HCT116 (cell line): ENCODE measurements around the gene NT5E. TPM values are rescaled to one million over a fixed set of nuclear protein-coding genes. Genes with fewer than 3 reads are reported as not detected.

Source experiments
- ATAC-seq: fragments of 200-7000 bp; cut with Tn5 transposase; 2 replicates; pipeline ENCODE4 v1.9.1; 2020; ENCODE audit warnings: mild to moderate bottlenecking, moderate library complexity
- BruUV-seq: library from RNA; stranded (reverse); fragments of 400-500 nt; replicated peaks from 2 replicates; lab custom pipeline; 2021; lab: Mats Ljungman, UMichigan
- CTCF ChIA-PET: fragments of 300-600 bp; sonication (Branson Sonifier 250); formaldehyde crosslinking; loops from one replicate; lab custom pipeline; 2021; ENCODE audit warnings: antibody characterized with exemption; lab: Charles Lee
- POLR2A ChIA-PET: fragments of 300-600, 350-600 bp; sonication (Branson Sonifier 250); formaldehyde crosslinking; loops from one replicate; lab custom pipeline; 2021; ENCODE audit warnings: antibody characterized with exemption; lab: Charles Lee
- RAD21 ChIA-PET, 2 experiments: fragments of 300-600 bp; sonication (Branson Sonifier 250); formaldehyde crosslinking; loops; one replicate each; lab custom pipeline; 2023; ENCODE audit warnings: low total read pairs in 2 of 2; ENCODE audit not compliant: uncharacterized antibody in 2 of 2, unreplicated experiment in 2 of 2, low non-redundant PET in 1 of 2; lab: Charles Lee
- DNase-seq: peaks from one replicate; pipeline ENCODE4 v3.0.0-alpha.2; 2010; ENCODE audit warnings: low read depth, low spot score
- H2AFZ ChIP-seq: fragments of 200-600 bp; shearing (Covaris generic), sonication (generic); 2 replicates; pipeline ENCODE4 v1.6.1; 2017; ENCODE audit warnings: low read depth, mixed run types, mixed read lengths, antibody characterized with exemption, low read length; ENCODE audit not compliant: poor library complexity, severe bottlenecking
- H3K27ac ChIP-seq: 2 replicates; pipeline ENCODE4 v1.5.1; 2012; ENCODE audit warnings: low read depth, low read length
- H3K27me3 ChIP-seq: fragments of 200-600 bp; sonication (generic); 2 replicates; pipeline ENCODE4 v1.6.1; 2016; ENCODE audit warnings: mixed run types, low read length, mixed read lengths; ENCODE audit not compliant: insufficient read depth
- H3K36me3 ChIP-seq, 2 experiments: fragments of 200-500 bp in 1 of 2; fragments of 200-600 bp in 1 of 2; sonication (Bioruptor generic) in 1 of 2; sonication (generic) in 1 of 2; 2 replicates each; pipeline versions ENCODE4 v1.5.1 to v1.6.1; 2014 to 2016; ENCODE audit warnings: low read length in 2 of 2, inconsistent platforms in 1 of 2, mixed read lengths in 1 of 2, mixed run types in 1 of 2; ENCODE audit not compliant: insufficient read depth in 2 of 2, control insufficient read depth in 1 of 2
- H3K4me1 ChIP-seq, 2 experiments: fragments of 200-600 bp in 1 of 2; sonication (generic) in 1 of 2; 2 replicates each; pipeline versions ENCODE4 v1.5.1 to v1.6.1; 2012 to 2017; ENCODE audit warnings: low read length in 2 of 2, inconsistent platforms in 1 of 2, mild to moderate bottlenecking in 1 of 2, mixed read lengths in 1 of 2, mixed run types in 1 of 2, moderate library complexity in 1 of 2; ENCODE audit not compliant: insufficient read depth in 2 of 2, control insufficient read depth in 1 of 2
- H3K4me2 ChIP-seq: fragments of 200-600 bp; sonication (generic); 2 replicates; pipeline ENCODE4 v1.6.1; 2017; ENCODE audit warnings: mixed run types, low read length, mixed read lengths
- H3K4me3 ChIP-seq, 2 experiments: fragments of 200-600 bp in 1 of 2; sonication (generic) in 1 of 2; replicated peaks in 1 of 2; 2 replicates each; pipeline ENCODE4 v1.5.1; 2011 to 2016; ENCODE audit warnings: low read length in 2 of 2, control low read depth in 1 of 2, low read depth in 1 of 2, mild to moderate bottlenecking in 1 of 2, mixed read lengths in 1 of 2, mixed run types in 1 of 2
- H3K79me2 ChIP-seq: fragments of 200-600 bp; sonication (generic); 2 replicates; pipeline ENCODE4 v1.6.1; 2017; ENCODE audit warnings: mild to moderate bottlenecking, mixed run types, low read length, moderate library complexity, mixed read lengths; ENCODE audit not compliant: insufficient read depth
- H3K9ac ChIP-seq: fragments of 200-600 bp; sonication (generic); 2 replicates; pipeline ENCODE4 v1.6.1; 2016; ENCODE audit warnings: low read length, mixed read lengths
- H3K9me2 ChIP-seq: fragments of 200-600 bp; sonication (generic), shearing (Covaris generic); 2 replicates; pipeline ENCODE4 v1.6.1; 2017; ENCODE audit warnings: mixed run types, mild to moderate bottlenecking, moderate library complexity; ENCODE audit not compliant: insufficient read depth
- H3K9me3 ChIP-seq, 2 experiments: fragments of 200-500 bp in 1 of 2; fragments of 200-600 bp in 1 of 2; sonication (Bioruptor generic) in 1 of 2; sonication (generic) in 1 of 2; 2 replicates each; pipeline ENCODE4 v1.6.1; 2014 to 2017; ENCODE audit warnings: low read length in 2 of 2, mixed read lengths in 2 of 2, inconsistent platforms in 1 of 2, low read depth in 1 of 2, mild to moderate bottlenecking in 1 of 2, mixed run types in 1 of 2, moderate library complexity in 1 of 2; ENCODE audit not compliant: control insufficient read depth in 1 of 2, insufficient read depth in 1 of 2
- H4K20me1 ChIP-seq: fragments of 200-600 bp; sonication (generic), shearing (Covaris generic); 2 replicates; pipeline ENCODE4 v1.6.1; 2017; ENCODE audit warnings: mixed run types, mild to moderate bottlenecking, moderate library complexity; ENCODE audit not compliant: insufficient read depth
- ATF3 ChIP-seq: IDR thresholded peaks from 2 replicates; pipeline ENCODE4 v1.6.1; 2012
- CBX3 ChIP-seq: IDR thresholded peaks from 2 replicates; pipeline ENCODE4 v1.6.1; 2012; ENCODE audit warnings: low read depth
- EGR1 ChIP-seq: IDR thresholded peaks from 2 replicates; pipeline ENCODE4 v1.6.1; 2012; ENCODE audit warnings: low read depth
- ELF1 ChIP-seq: IDR thresholded peaks from 2 replicates; pipeline ENCODE4 v1.6.1; 2012; ENCODE audit warnings: low read depth, borderline replicate concordance
- EZH2phosphoT487 ChIP-seq: fragments of 200-600 bp; IDR thresholded peaks from 2 replicates; pipeline ENCODE4 v1.6.1; 2018; ENCODE audit warnings: antibody characterized with exemption, borderline replicate concordance
- POLR2A ChIP-seq: IDR thresholded peaks from 2 replicates; pipeline ENCODE4 v1.7.0; 2011; ENCODE audit warnings: borderline replicate concordance; ENCODE audit not compliant: insufficient read depth, insufficient read length; ENCODE audit errors: extremely low read depth
- POLR2AphosphoS5 ChIP-seq: IDR thresholded peaks from 2 replicates; pipeline ENCODE4 v1.6.1; 2011; ENCODE audit warnings: mild to moderate bottlenecking, low read depth, low read length, moderate library complexity
- RAD21 ChIP-seq: IDR thresholded peaks from 2 replicates; pipeline ENCODE4 v1.6.1; 2012; ENCODE audit warnings: low read depth, mild to moderate bottlenecking
- SP1 ChIP-seq: IDR thresholded peaks from 2 replicates; pipeline ENCODE4 v1.6.1; 2012; ENCODE audit warnings: low read depth
- SRF ChIP-seq: IDR thresholded peaks from 2 replicates; pipeline ENCODE4 v1.6.1; 2012; ENCODE audit warnings: low read depth
- TCF7L2 ChIP-seq: IDR thresholded peaks from 2 replicates; pipeline ENCODE4 v1.7.0; 2011; ENCODE audit warnings: borderline replicate concordance, inconsistent platforms; ENCODE audit not compliant: insufficient read depth, insufficient read length; ENCODE audit errors: extremely low read depth
- YY1 ChIP-seq: IDR thresholded peaks from 2 replicates; pipeline ENCODE4 v1.6.1; 2011; ENCODE audit warnings: low read length, low read depth, moderate library complexity, mild to moderate bottlenecking; ENCODE audit not compliant: insufficient replicate concordance; ENCODE audit errors: extremely low read depth
- ZFX ChIP-seq: fragments of 450-650 bp; IDR thresholded peaks from 2 replicates; pipeline ENCODE4 v1.6.1; 2017
- intact Hi-C: fragments of 100-400 bp; cut with micrococcal nuclease; formaldehyde crosslinking; loops from 2 replicates; pipeline ENCODE4 v1.10.0; 2022
- total RNA-seq: library from RNA; stranded (reverse); gene quantifications from one replicate; pipeline ENCODE4 v1.2.1, GENCODE V29; 2021; ENCODE audit not compliant: unreplicated experiment
- TF ChIP-seq, protein P1 (sequence below), 3 experiments: fragments of 200-600 bp in 1 of 3; sonication (generic) in 1 of 3; IDR thresholded peaks in 2 of 3; conservative IDR thresholded peaks in 1 of 3; 2 replicates each; pipeline ENCODE4 v1.5.1; 2012 to 2017; ENCODE audit warnings: low read depth in 2 of 3, low read length in 2 of 3, antibody characterized with exemption in 1 of 3, borderline replicate concordance in 1 of 3, control low read depth in 1 of 3, mild to moderate bottlenecking in 1 of 3, mixed read lengths in 1 of 3, mixed run types in 1 of 3, moderate library complexity in 1 of 3; ENCODE audit not compliant: insufficient read depth in 1 of 3
- TF ChIP-seq, protein P2 (sequence below): IDR thresholded peaks from 2 replicates; pipeline ENCODE4 v1.6.1; 2011; ENCODE audit warnings: mild to moderate bottlenecking, low read length, moderate library complexity; ENCODE audit not compliant: insufficient replicate concordance; ENCODE audit errors: extremely low read depth

NT5E gene
- total RNA-seq, 1 experiment from 2014 or later = 68.2 TPM

DNA sequence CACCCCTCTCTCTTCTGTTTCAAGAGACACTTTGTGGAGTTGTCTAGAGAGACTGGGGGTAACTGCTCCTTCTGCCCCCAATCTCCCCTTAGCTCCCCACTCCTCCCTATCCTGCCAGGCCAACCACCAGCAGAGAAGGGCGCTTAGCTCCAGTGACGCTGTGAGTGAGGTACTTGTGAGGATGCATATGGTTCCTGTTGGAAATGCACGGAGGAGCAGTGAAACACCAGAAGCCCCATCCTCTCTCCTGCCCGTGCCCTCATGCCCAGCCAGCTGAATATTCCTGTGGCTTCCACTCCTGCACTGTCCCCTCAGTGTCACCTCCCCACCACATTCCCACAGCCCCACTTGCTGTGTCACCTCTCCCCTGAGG is 11.9 kb downstream of the NT5E start:
- Histone ChIP-seq H3K27ac (no peak overlapping the region), H3K4me3 (no peak overlapping the region), H4K20me1 (no peaks in the 10 kb centered on the region), H3K36me3 (no peaks in the 10 kb centered on the region), H2AFZ (no peak overlapping the region), H3K9ac (peak overlapping the region; percentile 65; the same call in 1 of the 2 replicates), H3K27me3 (no peaks in the 10 kb centered on the region), H3K79me2 (peaks cover 23% of the 10 kb centered on the region; the same call in 1 of the 2 replicates), H3K4me2 (peak overlapping the region; percentile 80), H3K4me1 (peaks cover 61 to 100% of the 10 kb centered on the region in 2 experiments), H3K9me2 (no peaks in the 10 kb centered on the region), H3K9me3 (no peaks in the 10 kb centered on the region)
- POLR2A ChIA-PET = interaction anchor here (0.8 to 1.5 kb wide), 3 partner anchors 10 to 217 kb away, joined by 3 to 6 read pairs (median 3); partner anchors contain the start of gene NT5E
- CTCF ChIA-PET = interaction anchor here (1.8 kb wide), 1 partner anchor 21 kb away, joined by 5 read pairs; no protein-coding TSS in a partner anchor
- no peak for DNase-seq
- no TSS peak for BruUV-seq
- ATAC-seq = no peak
- intact Hi-C loops = loop anchor here (10.0 kb wide), 1 partner anchor 213 kb away; no protein-coding TSS in a partner anchor
- no peak for TF ChIP-seq ATF3
- no peak for TF ChIP-seq EZH2phosphoT487
- TF ChIP-seq SRF = no peak
- RAD21 ChIA-PET = no interaction called here

DNA sequence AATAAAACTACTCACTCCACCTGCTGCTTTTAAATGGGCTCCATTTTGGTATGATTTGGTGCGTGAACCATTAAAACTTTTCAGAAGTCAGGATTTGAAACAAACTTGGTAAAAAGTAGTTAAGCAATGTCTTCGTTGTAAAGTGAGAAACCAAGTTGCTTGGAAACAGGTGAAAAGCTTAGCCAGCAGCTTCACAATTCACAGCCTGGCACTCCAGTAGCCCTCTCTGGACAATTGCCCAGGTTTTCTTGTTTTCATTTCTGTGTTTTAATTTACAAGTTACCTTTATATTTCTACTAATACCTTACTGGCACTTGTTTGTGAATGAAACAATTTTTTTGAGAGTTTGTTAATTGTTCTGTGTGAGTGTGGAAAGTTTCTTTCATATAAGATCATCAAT is 12.8 kb downstream of the NT5E start:
- Histone ChIP-seq H3K4me1 (peaks cover 61 to 99% of the 10 kb centered on the region in 2 experiments), H3K36me3 (0 out of 4 replicates have a peak, but pooled peaks cover 0 to 5% of the 10 kb centered on the region in 2 experiments), H3K9me2 (no peaks in the 10 kb centered on the region), H3K4me2 (peak overlapping the region; percentile 80; the same call in 1 of the 2 replicates), H3K9me3 (no peaks in the 10 kb centered on the region), H3K9ac (peak overlapping the region; percentile 65; the same call in 1 of the 2 replicates), H3K27me3 (no peaks in the 10 kb centered on the region), H3K79me2 (peaks cover 14% of the 10 kb centered on the region; the same call in 1 of the 2 replicates), H4K20me1 (no peaks in the 10 kb centered on the region), H3K27ac (no peak overlapping the region), H3K4me3 (no peak overlapping the region), H2AFZ (no peak overlapping the region)
- BruUV-seq = no TSS peak
- ATAC-seq (no peak), DNase-seq (no peak)
- RAD21 ChIA-PET = no interaction called here
- POLR2A ChIA-PET = interaction anchor here (1.1 to 3.4 kb wide), 6 partner anchors 8 to 216 kb away, joined by 3 to 45 read pairs (median 5); partner anchors contain the start of gene NT5E
- intact Hi-C loops = loop anchor here (10.0 kb wide), 1 partner anchor 212 kb away; no protein-coding TSS in a partner anchor
- CTCF ChIA-PET = interaction anchor here (2.4 kb wide), 1 partner anchor 20 kb away, joined by 11 read pairs; no protein-coding TSS in a partner anchor
- TF ChIP-seq POLR2AphosphoS5 (no peak), SRF (no peak), RAD21 (no peak), TCF7L2 (no peak), EGR1 (no peak), ELF1 (no peak), ATF3 (no peak), CBX3 (no peak), SP1 (no peak), POLR2A (no peak), ZFX (no peak), YY1 (no peak)
- TF ChIP-seq, protein P1, sequence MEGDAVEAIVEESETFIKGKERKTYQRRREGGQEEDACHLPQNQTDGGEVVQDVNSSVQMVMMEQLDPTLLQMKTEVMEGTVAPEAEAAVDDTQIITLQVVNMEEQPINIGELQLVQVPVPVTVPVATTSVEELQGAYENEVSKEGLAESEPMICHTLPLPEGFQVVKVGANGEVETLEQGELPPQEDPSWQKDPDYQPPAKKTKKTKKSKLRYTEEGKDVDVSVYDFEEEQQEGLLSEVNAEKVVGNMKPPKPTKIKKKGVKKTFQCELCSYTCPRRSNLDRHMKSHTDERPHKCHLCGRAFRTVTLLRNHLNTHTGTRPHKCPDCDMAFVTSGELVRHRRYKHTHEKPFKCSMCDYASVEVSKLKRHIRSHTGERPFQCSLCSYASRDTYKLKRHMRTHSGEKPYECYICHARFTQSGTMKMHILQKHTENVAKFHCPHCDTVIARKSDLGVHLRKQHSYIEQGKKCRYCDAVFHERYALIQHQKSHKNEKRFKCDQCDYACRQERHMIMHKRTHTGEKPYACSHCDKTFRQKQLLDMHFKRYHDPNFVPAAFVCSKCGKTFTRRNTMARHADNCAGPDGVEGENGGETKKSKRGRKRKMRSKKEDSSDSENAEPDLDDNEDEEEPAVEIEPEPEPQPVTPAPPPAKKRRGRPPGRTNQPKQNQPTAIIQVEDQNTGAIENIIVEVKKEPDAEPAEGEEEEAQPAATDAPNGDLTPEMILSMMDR (IDR thresholded peaks at IDR 0.05 in 2 of 3, conservative IDR thresholded peaks at IDR 0.05 in 1 of 3; ENCODE audit: borderline replicate concordance in 1 of 3, insufficient read depth in 1 of 3, low read depth in 2 of 3, low read length in 2 of 3) = no peak
- TF ChIP-seq, protein P2, sequence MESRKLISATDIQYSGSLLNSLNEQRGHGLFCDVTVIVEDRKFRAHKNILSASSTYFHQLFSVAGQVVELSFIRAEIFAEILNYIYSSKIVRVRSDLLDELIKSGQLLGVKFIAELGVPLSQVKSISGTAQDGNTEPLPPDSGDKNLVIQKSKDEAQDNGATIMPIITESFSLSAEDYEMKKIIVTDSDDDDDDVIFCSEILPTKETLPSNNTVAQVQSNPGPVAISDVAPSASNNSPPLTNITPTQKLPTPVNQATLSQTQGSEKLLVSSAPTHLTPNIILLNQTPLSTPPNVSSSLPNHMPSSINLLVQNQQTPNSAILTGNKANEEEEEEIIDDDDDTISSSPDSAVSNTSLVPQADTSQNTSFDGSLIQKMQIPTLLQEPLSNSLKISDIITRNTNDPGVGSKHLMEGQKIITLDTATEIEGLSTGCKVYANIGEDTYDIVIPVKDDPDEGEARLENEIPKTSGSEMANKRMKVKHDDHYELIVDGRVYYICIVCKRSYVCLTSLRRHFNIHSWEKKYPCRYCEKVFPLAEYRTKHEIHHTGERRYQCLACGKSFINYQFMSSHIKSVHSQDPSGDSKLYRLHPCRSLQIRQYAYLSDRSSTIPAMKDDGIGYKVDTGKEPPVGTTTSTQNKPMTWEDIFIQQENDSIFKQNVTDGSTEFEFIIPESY = no peak
